Body of pancreas (tissue), 4 donors: Measurements from ENCODE around the gene DPPA4. TPM values are rescaled to one million over a fixed set of nuclear protein-coding genes. Genes with fewer than 3 reads are reported as not detected.
A peak's percentile ranks its signal among the peaks of the same experiment; 100 is the strongest.

Experiments used
- ATAC-seq: fragments of 150-250 bp; one replicate; pipeline ENCODE4 v1.9.1; 2016
- DNase-seq, 4 donors: peaks; one replicate each; pipeline ENCODE4 v3.0.0-alpha.2; 2019
- H3K27ac ChIP-seq, 4 donors: fragments of 200-600 bp; sonication (generic); 1 replicate in 3 of 4; 2 replicates in 1 of 4; pipeline versions ENCODE4 v1.5.1 to v1.6.1; 2016 to 2019; ENCODE audit warnings: mild to moderate bottlenecking in 1 of 4, mixed read lengths in 1 of 4, moderate library complexity in 1 of 4
- H3K27me3 ChIP-seq, 2 donors: fragments of 200-600 bp; sonication (generic); one replicate each; pipeline ENCODE4 v1.6.0; 2016; ENCODE audit warnings: mild to moderate bottlenecking in 1 of 2
- H3K36me3 ChIP-seq, 2 donors: fragments of 200-600 bp; sonication (generic); replicated peaks in 1 of 2; 2 replicates each; pipeline ENCODE4 v1.5.1; 2016; ENCODE audit warnings: low read depth in 2 of 2; ENCODE audit not compliant: insufficient read depth in 1 of 2
- H3K4me1 ChIP-seq: fragments of 200-600 bp; sonication (generic); one replicate; pipeline ENCODE4 v1.6.0; 2016
- H3K4me3 ChIP-seq, 2 donors: fragments of 200-600 bp; sonication (generic); 1 replicate in 1 of 2; 2 replicates in 1 of 2; pipeline ENCODE4 v1.5.1; 2016 to 2019
- H3K9me3 ChIP-seq, 3 donors: fragments of 200-600 bp; sonication (generic); 1 replicate in 2 of 3; 2 replicates in 1 of 3; pipeline ENCODE4 v1.5.1; 2016
- POLR2A ChIP-seq, 3 donors: fragments of 450-650 bp; IDR thresholded peaks; one replicate each; pipeline ENCODE4 v1.6.1; 2016; ENCODE audit warnings: antibody characterized with exemption in 3 of 3, mild to moderate bottlenecking in 2 of 3
- WGBS, 2 donors: methylation state at CpG; one replicate each; pipeline ENCODE4 v1.1.5; 2017; 5-methylcytosine and 5-hydroxymethylcytosine counted together
- intact Hi-C: fragments of 100-400 bp; cut with DNase I; formaldehyde crosslinking; loops from one replicate; pipeline ENCODE4 v1.15.1; 2023
- total RNA-seq, 2 donors: library from RNA; depleted of rRNA; stranded (reverse); fragments of >200 nt; gene quantifications; one replicate each; pipeline ENCODE4 v1.1.0, GENCODE V29; 2016
- TF ChIP-seq, protein P1 (sequence below), 7 experiments: fragments of 450-650 bp in 4 of 7; fragments of 200-600 bp in 3 of 7; sonication (generic) in 3 of 7; IDR thresholded peaks; one replicate each; pipeline ENCODE4 v1.5.1; 2016 to 2019; ENCODE audit warnings: antibody characterized with exemption in 7 of 7

Gene DPPA4
- total RNA-seq, 2 donors from 2014 or later, result not detected

- ATAC-seq, result no peak
- no peak for TF ChIP-seq POLR2A (IDR thresholded peaks at IDR 0.05)
- TF ChIP-seq, protein P1, sequence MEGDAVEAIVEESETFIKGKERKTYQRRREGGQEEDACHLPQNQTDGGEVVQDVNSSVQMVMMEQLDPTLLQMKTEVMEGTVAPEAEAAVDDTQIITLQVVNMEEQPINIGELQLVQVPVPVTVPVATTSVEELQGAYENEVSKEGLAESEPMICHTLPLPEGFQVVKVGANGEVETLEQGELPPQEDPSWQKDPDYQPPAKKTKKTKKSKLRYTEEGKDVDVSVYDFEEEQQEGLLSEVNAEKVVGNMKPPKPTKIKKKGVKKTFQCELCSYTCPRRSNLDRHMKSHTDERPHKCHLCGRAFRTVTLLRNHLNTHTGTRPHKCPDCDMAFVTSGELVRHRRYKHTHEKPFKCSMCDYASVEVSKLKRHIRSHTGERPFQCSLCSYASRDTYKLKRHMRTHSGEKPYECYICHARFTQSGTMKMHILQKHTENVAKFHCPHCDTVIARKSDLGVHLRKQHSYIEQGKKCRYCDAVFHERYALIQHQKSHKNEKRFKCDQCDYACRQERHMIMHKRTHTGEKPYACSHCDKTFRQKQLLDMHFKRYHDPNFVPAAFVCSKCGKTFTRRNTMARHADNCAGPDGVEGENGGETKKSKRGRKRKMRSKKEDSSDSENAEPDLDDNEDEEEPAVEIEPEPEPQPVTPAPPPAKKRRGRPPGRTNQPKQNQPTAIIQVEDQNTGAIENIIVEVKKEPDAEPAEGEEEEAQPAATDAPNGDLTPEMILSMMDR (IDR thresholded peaks at IDR 0.05), result no peak
- intact Hi-C loops, result no loop called here
These were observed 1.9 kb upstream of the DPPA4 start for GRCh38 chr3:109339197-109339596.

DNA sequence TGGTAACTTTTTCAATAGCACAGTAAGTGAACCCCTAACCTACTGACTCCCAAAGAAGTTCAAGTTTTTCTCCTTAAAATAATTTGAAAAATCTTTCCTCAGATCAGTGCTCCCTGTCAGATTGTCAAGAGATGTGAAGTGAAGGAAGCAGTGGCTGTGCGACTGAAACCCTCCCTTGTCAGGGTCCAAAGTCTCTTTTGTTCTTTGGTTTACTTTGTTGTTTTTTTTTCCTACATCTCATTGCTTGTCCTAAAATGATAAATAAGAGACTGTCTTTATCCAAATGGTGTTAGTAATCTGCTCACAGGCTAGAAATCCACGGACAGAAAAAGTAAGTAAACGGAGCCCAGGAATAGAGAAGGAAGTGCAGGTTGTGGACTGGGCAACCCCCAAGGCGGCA lies 976 bp upstream of the DPPA4 start:
- DNase-seq (no peak), ATAC-seq (no peak)
- Histone ChIP-seq H3K9me3 (no peaks in the 10 kb centered on the region), H3K4me3 (no peak overlapping the region), H3K27me3 (peaks cover 0 to 4% of the 10 kb centered on the region in 2 donors), H3K27ac (no peak overlapping the region), H3K36me3 (no peaks in the 10 kb centered on the region), H3K4me1 (no peaks in the 10 kb centered on the region)
- no peak for TF ChIP-seq POLR2A (IDR thresholded peaks at IDR 0.05)
- TF ChIP-seq, protein P1 (IDR thresholded peaks at IDR 0.05), result no peak
- 18 to 23% methylated on average over 4 of the region's 4 CpGs for WGBS, 2 donors
- intact Hi-C loops, result no loop called here

More at GRCh38 chr3:109339197-109339596, 1.9 kb upstream of the DPPA4 start:
- H3K27ac ChIP-seq, result no peak overlapping the region
- H3K36me3 ChIP-seq, result no peaks in the 10 kb centered on the region
- no peaks in the 10 kb centered on the region for H3K9me3 ChIP-seq
- peaks cover 0 to 4% of the 10 kb centered on the region in 2 donors for H3K27me3 ChIP-seq
- H3K4me3 ChIP-seq, result no peak overlapping the region
- DNase-seq, result no peak
- 63 to 71% methylated on average over 3 of the region's 3 CpGs for WGBS, 2 donors
- H3K4me1 ChIP-seq, result no peaks in the 10 kb centered on the region

- H3K36me3 ChIP-seq, result no peaks in the 10 kb centered on the region
- ATAC-seq (peak; percentile 42), DNase-seq (peak; percentile 16 to 28 (median 20))
- no peak overlapping the region for H3K27ac ChIP-seq
- peak overlapping the region in 1 of 2 donors; percentile 27 for H3K4me3 ChIP-seq
- peaks cover 0 to 4% of the 10 kb centered on the region in 2 donors for H3K27me3 ChIP-seq
- WGBS, 2 donors, result 6 to 8% methylated on average over 17 of the region's 17 CpGs
- TF ChIP-seq, protein P1 (IDR thresholded peaks at IDR 0.05), result no peak
- no peak for TF ChIP-seq POLR2A (IDR thresholded peaks at IDR 0.05)
- no peaks in the 10 kb centered on the region for H3K4me1 ChIP-seq
- intact Hi-C loops, result no loop called here
- H3K9me3 ChIP-seq, result no peaks in the 10 kb centered on the region
These were observed 970 bp downstream of the DPPA4 start for GRCh38 chr3:109336291-109336861.

GRCh38 chr3:109334572-109334971 lies 2.8 kb downstream of the DPPA4 start:
- WGBS, 2 donors, result 55 to 68% methylated on average over 1 of the region's 1 CpG
- DNase-seq (no peak), ATAC-seq (no peak)
- no peaks in the 10 kb centered on the region for H3K4me1 ChIP-seq
- H3K9me3 ChIP-seq, result no peaks in the 10 kb centered on the region
- TF ChIP-seq, protein P1 (IDR thresholded peaks at IDR 0.05), result no peak
- no peak for TF ChIP-seq POLR2A (IDR thresholded peaks at IDR 0.05)
- H3K4me3 ChIP-seq, result no peak overlapping the region
- H3K27ac ChIP-seq, result no peak overlapping the region
- H3K36me3 ChIP-seq, result no peaks in the 10 kb centered on the region
- intact Hi-C loops, result no loop called here
- peaks cover 0 to 4% of the 10 kb centered on the region in 2 donors for H3K27me3 ChIP-seq

DNA sequence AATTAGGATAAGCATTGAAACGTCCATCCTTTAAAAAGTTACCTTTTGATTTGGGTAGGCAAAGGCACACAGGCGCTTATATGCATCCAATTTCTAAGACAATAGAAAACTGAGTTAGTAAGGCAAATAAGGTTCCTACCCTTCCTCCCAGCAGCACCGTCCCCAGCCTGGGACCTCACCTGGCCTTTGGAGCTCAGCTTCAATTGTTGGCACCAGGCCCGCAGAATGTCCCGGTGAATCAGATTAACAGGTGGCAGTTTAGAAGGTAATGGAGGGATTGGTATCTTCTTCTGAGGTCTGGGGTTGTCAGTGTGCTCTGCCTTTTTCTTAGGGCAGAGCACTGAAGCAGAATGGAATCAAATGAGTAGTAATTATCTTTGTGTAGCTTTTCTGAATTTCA lies 5.7 kb downstream of the DPPA4 start:
- TF ChIP-seq, protein P1 (IDR thresholded peaks at IDR 0.05), result no peak
- TF ChIP-seq POLR2A (IDR thresholded peaks at IDR 0.05), result no peak
- 46 to 57% methylated on average over 5 of the region's 5 CpGs for WGBS, 2 donors
- H3K4me3 ChIP-seq, result no peak overlapping the region
- no peaks in the 10 kb centered on the region for H3K4me1 ChIP-seq
- peaks cover 0 to 4% of the 10 kb centered on the region in 2 donors for H3K27me3 ChIP-seq
- H3K27ac ChIP-seq, result no peak overlapping the region
- no peak for ATAC-seq
- DNase-seq, result peak in 1 of 4 donors; percentile 28
- intact Hi-C loops, result no loop called here
- H3K9me3 ChIP-seq, result no peaks in the 10 kb centered on the region
- H3K36me3 ChIP-seq, result no peaks in the 10 kb centered on the region
